ENCODE data around the gene CD69. TPM values are rescaled to one million over a fixed set of nuclear protein-coding genes. Genes with fewer than 3 reads are reported as not detected.

CD69 gene
- total and polyA plus RNA-seq, 2 donors (not counting 1 experiment from before 2014, with no cell fraction given) = 45.1 to 997 TPM

DNA sequence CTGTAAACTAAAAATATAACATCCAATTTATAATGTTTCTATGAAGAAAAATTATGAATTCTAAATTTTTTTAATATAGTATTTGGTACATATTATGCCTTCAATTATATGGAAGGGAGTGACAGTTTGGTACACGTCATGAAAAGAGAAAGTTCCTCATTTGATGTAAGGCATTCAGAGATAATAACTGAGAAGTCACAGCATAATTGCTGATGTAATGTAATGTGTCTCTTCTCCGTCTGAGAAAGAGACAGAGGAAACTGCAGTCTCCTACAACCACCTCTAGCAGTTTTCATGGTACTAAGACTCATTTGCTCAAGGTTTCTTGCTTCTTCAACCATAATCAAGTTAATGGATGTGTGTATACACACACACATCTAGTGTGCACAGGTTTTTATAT lies 2.3 kb upstream of the CD69 start:
- no peaks in the 10 kb centered on the region for H3K9me3 Mint-ChIP-seq (ENCODE audit: insufficient read depth)
- POLR2A ChIA-PET = no interaction called here
- CTCF ChIA-PET = interaction anchor here (0.9 to 21.1 kb wide), 3 partner anchors 8 to 36 kb away, joined by 4 to 629 read pairs (median 102); no protein-coding TSS in a partner anchor
- Histone ChIP-seq H2AFZ (ENCODE audit: insufficient read depth, low read depth, low read length, poor library complexity, severe bottlenecking) (no peak overlapping the region), H3K9ac (ENCODE audit: low read length) (no peak overlapping the region), H3K36me3 (replicated peaks in 1 of 2; ENCODE audit: control extremely low read depth in 1 of 2, control insufficient read depth in 1 of 2, extremely low read depth in 1 of 2, insufficient read depth in 2 of 2, low read length in 1 of 2) (no peaks in the 10 kb centered on the region), H3K4me3 (ENCODE audit: control extremely low read depth in 1 of 5, extremely low read depth in 1 of 5, insufficient read depth in 1 of 5, low read depth in 2 of 5, low read length in 4 of 5) (no peak overlapping the region), H3K79me2 (ENCODE audit: control insufficient read depth, insufficient read depth, low read length) (peaks cover 32% of the 10 kb centered on the region), H3K4me2 (replicated peaks; ENCODE audit: low read depth, low read length, poor library complexity, severe bottlenecking) (no peak overlapping the region), H3K27me3 (replicated peaks in 1 of 4; ENCODE audit: control extremely low read depth in 1 of 4, control insufficient read depth in 3 of 4, insufficient read depth in 4 of 4, low read length in 3 of 4) (no peaks in the 10 kb centered on the region), H4K20me1 (ENCODE audit: control insufficient read depth, insufficient read depth, low read length, poor library complexity, severe bottlenecking) (peaks cover 22% of the 10 kb centered on the region), H3K9me3 (ENCODE audit: control extremely low read depth in 1 of 3, control insufficient read depth in 2 of 3, insufficient read depth in 1 of 3, low read length in 2 of 3) (no peaks in the 10 kb centered on the region), H3K27ac (ENCODE audit: low read length in 2 of 2) (peak overlapping the region in 1 of 2 donors; percentile 94), H3K4me1 (ENCODE audit: control insufficient read depth in 2 of 2, insufficient read depth in 2 of 2, low read length in 2 of 2) (peaks cover 41 to 51% of the 10 kb centered on the region in 2 donors)
- DNase-seq = peak; percentile 76
- H3K4me3 Mint-ChIP-seq = no peak overlapping the region
- no peaks in the 10 kb centered on the region for H3K27me3 Mint-ChIP-seq
- TF ChIP-seq EZH2 (IDR thresholded peaks at IDR 0.05; ENCODE audit: borderline replicate concordance, insufficient read depth, low read depth, low read length, poor library complexity, severe bottlenecking) (no peak), CTCF (IDR thresholded peaks at IDR 0.05) (no peak)
- intact Hi-C loops (cut with micrococcal nuclease) = no loop called here
- H3K27ac Mint-ChIP-seq = no peak overlapping the region
- ATAC-seq (ENCODE audit: low read depth) = no peak
- H3K4me1 Mint-ChIP-seq = peaks cover 60% of the 10 kb centered on the region
- WGBS (ENCODE audit: insufficient coverage) = no CpG with 5 or more reads among the region's 2 CpGs

DNA sequence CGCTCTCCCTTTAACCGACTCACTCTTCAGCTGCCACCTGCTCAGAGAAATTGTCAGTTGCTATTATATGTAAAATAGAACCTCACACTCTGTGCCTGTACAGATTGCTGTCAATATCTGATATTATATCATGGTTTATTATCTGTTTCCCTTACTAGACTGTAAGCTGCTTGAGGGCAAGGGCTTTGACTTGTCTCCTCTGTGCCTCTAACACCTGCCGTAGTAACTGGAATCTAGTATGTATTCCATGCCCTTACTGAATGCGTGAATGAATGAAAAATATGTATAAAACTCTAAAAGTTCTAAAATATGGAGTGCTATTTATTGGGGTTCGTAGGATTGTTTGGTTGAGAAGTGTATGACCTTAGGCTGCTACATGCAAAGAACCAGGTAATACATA lies 1.7 kb upstream of the CD69 start:
- peak overlapping the region; percentile 74 for H3K4me2 ChIP-seq (replicated peaks; ENCODE audit: low read depth, low read length, poor library complexity, severe bottlenecking)
- intact Hi-C loops (cut with micrococcal nuclease) = no loop called here
- peaks cover 29% of the 10 kb centered on the region for H4K20me1 ChIP-seq (ENCODE audit: control insufficient read depth, insufficient read depth, low read length, poor library complexity, severe bottlenecking)
- no peak overlapping the region for H2AFZ ChIP-seq (ENCODE audit: insufficient read depth, low read depth, low read length, poor library complexity, severe bottlenecking)
- no peak for DNase-seq
- no peak for TF ChIP-seq CTCF (IDR thresholded peaks at IDR 0.05)
- TF ChIP-seq EZH2 (IDR thresholded peaks at IDR 0.05; ENCODE audit: borderline replicate concordance, insufficient read depth, low read depth, low read length, poor library complexity, severe bottlenecking) = no peak
- H3K27ac ChIP-seq (ENCODE audit: low read length in 2 of 2) = peak overlapping the region in 1 of 2 donors; percentile 93
- peak overlapping the region; percentile 51 for H3K27ac Mint-ChIP-seq
- H3K27me3 Mint-ChIP-seq = no peaks in the 10 kb centered on the region
- no peaks in the 10 kb centered on the region for H3K9me3 Mint-ChIP-seq (ENCODE audit: insufficient read depth)
- WGBS (ENCODE audit: insufficient coverage) = 100% methylated on average over 3 of the region's 5 CpGs
- ChIA-PET POLR2A (no interaction called here), CTCF (interaction anchor here (0.9 to 21.1 kb wide), 5 partner anchors 8 to 45 kb away, joined by 3 to 629 read pairs (median 13); no protein-coding TSS in a partner anchor)
- peaks cover 48 to 56% of the 10 kb centered on the region in 2 donors for H3K4me1 ChIP-seq (ENCODE audit: control insufficient read depth in 2 of 2, insufficient read depth in 2 of 2, low read length in 2 of 2)
- peaks cover 0 to 4% of the 10 kb centered on the region in 2 experiments for H3K36me3 ChIP-seq (replicated peaks in 1 of 2; ENCODE audit: control extremely low read depth in 1 of 2, control insufficient read depth in 1 of 2, extremely low read depth in 1 of 2, insufficient read depth in 2 of 2, low read length in 1 of 2)
- no peak for ATAC-seq (ENCODE audit: low read depth)
- no peak overlapping the region for H3K9ac ChIP-seq (ENCODE audit: low read length)
- peak overlapping the region; percentile 20 for H3K4me3 Mint-ChIP-seq
- H3K27me3 ChIP-seq (replicated peaks in 1 of 4; ENCODE audit: control extremely low read depth in 1 of 4, control insufficient read depth in 3 of 4, insufficient read depth in 4 of 4, low read length in 3 of 4) = no peaks in the 10 kb centered on the region
- peaks cover 63% of the 10 kb centered on the region for H3K4me1 Mint-ChIP-seq
- H3K9me3 ChIP-seq (ENCODE audit: control extremely low read depth in 1 of 3, control insufficient read depth in 2 of 3, insufficient read depth in 1 of 3, low read length in 2 of 3) = no peaks in the 10 kb centered on the region
- no peak overlapping the region for H3K4me3 ChIP-seq (ENCODE audit: control extremely low read depth in 1 of 5, extremely low read depth in 1 of 5, insufficient read depth in 1 of 5, low read depth in 2 of 5, low read length in 4 of 5)
- H3K79me2 ChIP-seq (ENCODE audit: control insufficient read depth, insufficient read depth, low read length) = peaks cover 38% of the 10 kb centered on the region
